GM18867 (cell line): ENCODE data around the gene TMEM138.

Experiments used
- ATAC-seq: cut with Tn5 transposase; IDR thresholded peaks from one replicate; pipeline ENCODE4 v1.9.1; 2021; ENCODE audit warnings: mild to moderate bottlenecking, moderate library complexity; ENCODE audit not compliant: unreplicated experiment

Gene TMEM138

DNA sequence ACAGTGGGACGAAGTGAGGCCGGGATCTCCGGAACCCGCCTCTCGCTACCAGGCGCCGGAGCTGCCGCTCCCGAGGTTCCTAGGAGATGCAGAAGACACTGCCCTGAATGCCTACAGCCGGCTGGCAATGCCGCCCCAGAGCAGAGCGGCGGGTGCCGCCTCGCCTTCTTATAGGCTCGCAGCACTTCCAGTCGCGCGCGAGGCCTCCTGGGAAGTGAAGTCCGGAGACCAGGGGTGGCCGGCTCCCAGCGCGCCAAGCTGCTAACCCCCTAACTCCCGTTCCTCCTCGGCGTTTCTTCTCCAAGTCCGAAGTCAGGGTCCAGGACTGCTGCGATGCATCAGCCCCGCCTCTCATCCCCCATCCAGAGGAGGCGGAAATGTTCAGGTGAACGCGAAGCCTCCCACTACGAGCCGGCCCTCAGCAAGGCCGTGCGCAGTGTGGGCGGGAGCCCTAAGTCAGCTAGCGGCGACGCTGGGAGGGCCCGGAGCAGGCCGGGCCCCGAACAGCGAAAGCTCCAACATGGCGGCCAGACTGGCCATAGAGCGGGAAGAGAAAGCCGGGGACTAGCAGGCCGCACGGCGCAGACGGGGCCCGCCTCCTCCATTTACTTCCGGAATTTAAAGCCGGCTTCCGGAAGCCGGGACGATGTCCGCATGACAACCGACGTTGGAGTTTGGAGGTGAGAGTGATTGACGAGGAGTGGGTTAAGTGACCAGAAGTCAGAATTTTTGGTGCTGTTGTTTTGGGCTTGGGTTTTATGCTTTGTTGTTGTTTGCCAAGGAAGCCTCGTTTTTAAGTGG lies at the start of gene TMEM138, which contains the start of gene CYB561A3:
TMEM138 (plus strand) TSS at position 634 of the 801 bp plus-strand sequence. CDS start 2,017 bp downstream, outside the sequence.
CYB561A3 (minus strand) TSS at position 142 of the 801 bp plus-strand sequence. CDS start 5,169 bp downstream, outside the sequence.
- ATAC-seq, result peak; percentile 80

- ATAC-seq, result no peak
Measured at GRCh38 chr11:61315260-61315659, 46.9 kb upstream of the TMEM138 start.

DNA sequence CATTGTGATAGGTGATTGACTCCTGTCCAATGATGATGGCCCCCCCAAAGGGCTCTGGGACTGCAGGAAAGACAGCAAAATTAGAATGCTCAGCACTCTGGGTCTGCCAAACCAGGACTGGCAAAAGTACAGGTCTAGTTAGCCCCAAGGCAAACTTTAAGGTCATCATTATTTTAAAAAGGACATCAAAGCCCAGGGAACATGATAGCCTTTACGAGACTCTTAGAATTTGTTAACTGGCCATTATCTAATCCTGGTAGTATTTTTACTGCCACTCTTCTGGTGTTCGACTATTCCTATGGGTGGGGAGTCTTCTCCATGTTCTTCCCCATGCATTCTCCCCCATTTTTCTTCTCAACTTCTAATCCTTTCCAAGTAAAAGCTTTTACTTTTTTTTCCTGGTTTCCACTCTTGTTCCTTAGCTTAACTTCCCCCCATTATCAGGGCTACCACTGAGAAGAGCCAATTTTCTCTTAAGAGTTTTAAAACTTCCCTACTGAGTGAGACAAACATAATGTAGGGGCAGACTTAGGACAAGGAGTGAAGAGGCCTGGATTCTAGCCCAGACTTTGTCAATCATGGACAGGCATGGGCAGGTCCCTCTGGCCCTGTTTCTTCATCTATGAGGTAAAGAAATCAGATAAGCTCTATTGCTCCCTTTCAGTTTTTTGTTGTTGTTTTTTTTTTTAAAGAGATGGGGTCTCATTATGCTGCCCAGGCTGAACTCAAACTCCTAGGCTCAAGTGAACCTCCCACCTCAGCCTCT lies 36.3 kb upstream of the TMEM138 start:
- ATAC-seq, result no peak

DNA sequence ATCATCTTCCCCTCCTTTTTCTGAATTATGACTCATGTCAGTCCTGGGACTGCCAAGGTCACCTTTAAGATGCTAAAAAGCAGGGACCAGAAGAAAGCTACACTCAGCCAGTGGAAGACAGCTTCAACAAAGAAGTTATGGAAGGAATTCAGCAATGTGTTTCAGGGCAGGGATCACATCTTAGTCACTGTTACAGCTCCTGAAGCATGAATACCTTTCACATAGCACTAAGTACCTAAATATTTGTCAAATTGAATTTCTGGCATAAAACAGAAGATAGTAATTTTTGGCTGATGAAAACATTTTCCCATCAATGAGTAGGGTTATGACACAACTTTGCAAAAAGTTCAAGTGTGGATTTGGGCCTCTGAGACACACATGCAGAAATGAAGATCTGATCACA lies 34.5 kb upstream of the TMEM138 start:
- ATAC-seq, result no peak

- no peak for ATAC-seq
Measured at GRCh38 chr11:61328351-61328750, 33.8 kb upstream of the TMEM138 start.

- ATAC-seq, result no peak
Measured at GRCh38 chr11:61329871-61330270, 32.3 kb upstream of the TMEM138 start.

DNA sequence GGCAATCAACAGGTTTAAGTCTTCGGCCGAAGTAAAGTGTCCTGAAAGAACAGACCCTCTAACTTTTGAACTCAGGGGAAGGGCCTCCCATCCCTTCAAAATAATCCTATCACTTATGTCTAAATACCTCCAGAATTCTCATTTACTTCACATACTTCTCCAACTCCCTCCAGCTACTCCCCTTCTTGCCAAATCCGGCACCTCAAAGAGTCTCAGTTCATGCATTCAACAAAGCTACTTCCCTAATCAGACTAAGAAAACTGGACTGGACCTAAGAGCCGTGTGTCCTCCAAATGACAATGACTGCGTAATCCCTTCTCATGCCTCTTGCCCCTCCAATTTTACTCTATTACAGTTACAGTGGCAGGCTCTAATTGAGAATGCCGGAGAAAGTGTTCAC lies 30.5 kb upstream of the TMEM138 start:
- no peak for ATAC-seq

- no peak for ATAC-seq
Measured at GRCh38 chr11:61332281-61332796, 29.8 kb upstream of the TMEM138 start.

GRCh38 chr11:61332797-61333549 lies 29.2 kb upstream of the TMEM138 start, which contains the start of the genes DDB1 and TKFC:
DDB1 (minus strand) TSS chr11:61333105; CDS start chr11:61332968, 137 bp downstream.
TKFC (plus strand) TSS chr11:61333228; CDS start chr11:61334729, 1,501 bp downstream.
- peak; percentile 89 for ATAC-seq

- ATAC-seq, result no peak
Measured at GRCh38 chr11:61333550-61334433, 28.4 kb upstream of the TMEM138 start.

DNA sequence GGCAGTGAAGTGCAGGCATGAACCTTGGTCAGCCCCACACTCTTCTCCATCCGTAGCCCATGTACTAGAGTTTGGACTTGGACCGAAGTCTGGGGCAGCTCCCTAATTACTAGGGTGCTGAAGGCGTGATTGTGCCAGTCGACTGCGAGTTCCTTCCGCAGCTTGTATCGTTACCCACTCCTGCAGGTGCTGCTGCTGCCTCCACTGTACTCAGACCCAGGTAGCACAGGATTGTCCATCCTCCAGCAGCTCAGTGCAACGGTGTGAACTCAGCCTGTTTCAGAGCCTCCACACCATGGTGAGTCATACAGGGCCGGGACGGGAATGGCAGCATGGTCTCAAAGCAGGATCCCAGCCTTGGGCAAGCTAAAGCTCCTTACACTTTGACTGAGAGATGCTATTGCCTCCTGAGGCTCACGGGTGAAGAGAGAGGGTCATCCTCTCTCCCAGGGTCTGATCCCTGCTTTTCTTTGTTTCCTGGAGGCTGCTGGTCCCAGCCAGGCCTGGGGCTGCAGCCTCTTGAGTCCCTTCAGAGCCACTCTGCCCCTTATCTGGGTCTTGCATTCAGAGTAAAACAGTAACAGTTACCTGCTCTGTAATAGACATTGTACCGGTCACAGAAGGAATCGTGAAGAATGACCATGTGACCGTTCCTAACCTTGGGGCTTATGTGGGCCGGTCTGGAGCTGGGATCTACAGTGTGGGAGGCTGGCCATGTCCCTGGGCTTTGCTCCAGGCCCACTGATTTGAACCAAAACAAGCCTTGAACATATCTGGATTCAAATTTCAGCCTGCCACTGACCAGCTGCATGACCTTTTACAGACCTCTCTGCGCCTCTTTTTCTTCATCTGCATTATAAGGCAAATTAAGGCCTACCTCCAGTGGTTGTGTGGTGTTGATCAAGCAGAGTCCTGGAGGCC lies 27.5 kb upstream of the TMEM138 start:
- ATAC-seq, result no peak

- ATAC-seq, result no peak
Measured at GRCh38 chr11:61335355-61335710, 26.8 kb upstream of the TMEM138 start.

- peak; percentile 56 for ATAC-seq
Measured at GRCh38 chr11:61336171-61336935, 25.8 kb upstream of the TMEM138 start.

DNA sequence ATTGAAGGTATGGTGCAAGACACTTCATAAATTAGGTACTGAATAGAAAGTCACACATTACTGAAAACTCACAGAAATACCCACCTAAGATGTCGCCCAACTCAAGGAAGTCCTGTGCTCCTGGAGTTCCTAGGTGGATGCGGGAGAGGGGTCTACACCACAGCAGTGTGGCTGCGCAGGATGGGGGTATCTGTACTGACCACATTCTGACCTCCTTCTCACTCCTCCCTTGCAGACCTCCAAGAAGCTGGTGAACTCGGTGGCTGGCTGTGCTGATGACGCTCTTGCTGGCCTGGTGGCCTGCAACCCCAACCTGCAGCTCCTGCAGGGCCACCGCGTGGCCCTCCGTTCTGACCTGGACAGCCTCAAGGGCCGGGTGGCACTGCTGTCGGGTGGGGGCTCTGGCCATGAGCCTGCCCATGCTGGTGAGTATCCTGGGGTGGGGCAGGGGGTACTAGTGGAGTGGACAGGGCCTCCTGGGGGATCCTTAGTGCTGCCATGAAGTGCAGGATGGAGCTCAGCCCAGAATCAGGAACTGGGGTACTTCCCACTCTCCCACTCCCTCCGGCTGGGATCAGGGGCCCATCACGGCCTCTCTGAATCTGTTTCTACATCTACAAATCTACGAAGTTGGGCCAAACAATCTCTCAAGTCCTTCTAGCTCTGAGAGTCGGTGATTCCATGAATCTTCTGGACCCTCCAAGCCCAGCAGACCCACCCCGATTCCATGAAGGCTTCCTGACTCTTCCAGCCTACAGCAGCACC lies 24.3 kb upstream of the TMEM138 start:
- no peak for ATAC-seq

DNA sequence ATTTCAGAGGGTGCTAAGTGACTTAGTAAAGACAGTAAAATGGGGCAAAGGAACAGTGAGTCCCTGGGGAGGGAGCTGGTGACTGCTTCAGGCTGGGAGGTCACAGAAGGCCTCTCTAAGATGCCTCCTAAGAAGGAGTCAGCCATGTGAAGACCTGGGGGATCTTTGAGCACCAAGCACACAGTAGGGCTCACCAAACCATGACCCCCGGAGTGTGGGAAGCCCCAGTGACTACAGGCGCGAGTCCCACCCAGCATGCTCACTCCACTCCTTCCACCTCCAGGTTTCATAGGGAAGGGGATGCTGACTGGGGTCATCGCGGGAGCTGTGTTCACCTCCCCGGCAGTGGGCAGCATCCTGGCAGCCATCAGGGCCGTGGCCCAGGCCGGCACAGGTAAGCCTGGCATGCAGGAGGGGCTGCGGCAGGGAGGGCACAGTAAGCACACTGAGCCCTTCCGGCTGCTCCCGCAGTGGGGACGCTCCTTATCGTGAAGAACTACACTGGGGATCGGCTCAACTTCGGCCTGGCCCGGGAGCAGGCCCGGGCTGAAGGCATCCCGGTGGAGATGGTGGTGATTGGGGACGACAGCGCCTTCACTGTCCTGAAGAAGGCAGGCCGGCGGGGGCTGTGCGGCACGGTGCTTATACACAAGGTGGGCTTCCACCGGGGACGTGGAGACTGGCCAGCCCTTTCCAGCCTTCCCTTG lies 23.2 kb upstream of the TMEM138 start:
- no peak for ATAC-seq

DNA sequence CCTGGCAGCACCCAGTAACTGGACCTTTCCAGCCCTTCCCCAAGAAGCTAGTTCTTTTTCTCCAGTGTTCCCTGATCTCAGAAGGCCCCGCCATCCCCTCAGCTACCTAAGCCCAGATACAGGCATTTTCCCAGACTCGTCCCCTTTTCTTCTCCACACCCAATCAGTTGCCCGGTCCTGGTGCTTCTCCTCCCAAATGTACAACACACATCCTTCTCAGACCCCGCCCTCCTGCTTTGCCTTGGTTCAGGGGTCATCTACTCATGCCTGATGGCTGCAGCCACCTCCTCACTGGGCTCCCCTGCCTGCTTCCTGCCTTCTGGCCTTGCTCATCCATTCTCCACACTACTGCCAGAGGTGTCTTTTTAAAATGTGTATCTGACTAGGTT lies 22.7 kb upstream of the TMEM138 start:
- ATAC-seq, result no peak

- no peak for ATAC-seq
Measured at GRCh38 chr11:61340979-61341378, 21.2 kb upstream of the TMEM138 start.
